ENCODE results near the gene KLHDC3.
A peak's percentile ranks its signal among the peaks of the same experiment; 100 is the strongest.
"Not testable (repeated sequence)": the region's sequence is repeated elsewhere in the genome, so short reads cannot be mapped to it uniquely, and the experiment has no call there.

Gene KLHDC3

GRCh38 chr6:43032326-43032725 is 18.3 kb downstream of the KLHDC3 start:
- DNase-seq = no peak

- DNase-seq = no peak
Measured at GRCh38 chr6:43033496-43034189, 19.6 kb downstream of the KLHDC3 start.

GRCh38 chr6:43034190-43034525 is 20.1 kb downstream of the KLHDC3 start:
- no peak for DNase-seq

GRCh38 chr6:43035495-43036194 is 21.6 kb downstream of the KLHDC3 start:
- DNase-seq = no peak

- no peak for DNase-seq
Measured at GRCh38 chr6:43036712-43037111, 22.7 kb downstream of the KLHDC3 start.

GRCh38 chr6:43037197-43037596 is 23.1 kb downstream of the KLHDC3 start:
- no peak for DNase-seq

- no peak for DNase-seq
Measured at GRCh38 chr6:43037706-43038105, 23.7 kb downstream of the KLHDC3 start.

GRCh38 chr6:43038727-43039126 is 24.7 kb downstream of the KLHDC3 start:
- DNase-seq = no peak

- DNase-seq = no peak
Measured at GRCh38 chr6:43040542-43041257, 26.7 kb downstream of the KLHDC3 start.

GRCh38 chr6:43041475-43041874 is 27.4 kb downstream of the KLHDC3 start:
- DNase-seq = not testable (repeated sequence)

GRCh38 chr6:43043310-43043709 is 29.3 kb downstream of the KLHDC3 start:
- DNase-seq = no peak

- DNase-seq = no peak
Measured at GRCh38 chr6:43045371-43045930, 31.4 kb downstream of the KLHDC3 start.

GRCh38 chr6:43047998-43048397 is 33.9 kb downstream of the KLHDC3 start:
- DNase-seq = no peak

GRCh38 chr6:43050981-43051380 is 36.9 kb downstream of the KLHDC3 start:
- DNase-seq = no peak

- no peak for DNase-seq
Measured at GRCh38 chr6:43052225-43052841, 38.3 kb downstream of the KLHDC3 start.

- DNase-seq = no peak
Measured at GRCh38 chr6:43052842-43053544, 38.9 kb downstream of the KLHDC3 start.

GRCh38 chr6:43053545-43054205 is 39.6 kb downstream of the KLHDC3 start, which contains the start of gene CUL7:
TSS of gene CUL7 (minus strand) at chr6:43053851. CDS start at chr6:43052788, 1,063 bp downstream.
- peak; percentile 94 for DNase-seq

- no peak for DNase-seq
Measured at GRCh38 chr6:43054206-43054943, 40.3 kb downstream of the KLHDC3 start.

GRCh38 chr6:43055966-43056365 is 41.9 kb downstream of the KLHDC3 start:
- DNase-seq = no peak

- no peak for DNase-seq
Measured at GRCh38 chr6:43058531-43058930, 44.5 kb downstream of the KLHDC3 start.

Data from DMS79 (cell line).